ENCODE data around the gene ACTR8.

GRCh38 chr3:53881691-53882593, at the start of gene ACTR8:
- TF ChIP-seq CTCF (IDR thresholded peaks at IDR 0.05 in 8 of 11, conservative IDR thresholded peaks at IDR 0.05 in 3 of 11): peak in 4 of 11 experiments; percentile 16 to 45 (median 24)
- TF ChIP-seq POLR2AphosphoS5 (IDR thresholded peaks at IDR 0.05): peak; percentile 95 to 96 (median 96)

Measured in spleen (tissue), 7 donors.